Peyer's patch (tissue), 4 donors: ENCODE data around the gene CENPU. TPM values are rescaled to one million over a fixed set of nuclear protein-coding genes. Genes with fewer than 3 reads are reported as not detected.

Source experiments
- DNase-seq, 3 donors: peaks; one replicate each; pipeline ENCODE4 v3.0.0-alpha.2; 2017 to 2019
- H3K27ac ChIP-seq, 4 donors: fragments of 200-600 bp; sonication (generic); one replicate each; pipeline ENCODE4 v1.5.1; 2016 to 2019
- H3K27me3 ChIP-seq, 2 donors: fragments of 200-600 bp; sonication (generic); one replicate each; pipeline ENCODE4 v1.5.1; 2019
- H3K36me3 ChIP-seq, 3 donors: fragments of 200-600 bp; sonication (generic); one replicate each; pipeline ENCODE4 v1.5.1; 2016 to 2019
- H3K4me1 ChIP-seq, 4 donors: fragments of 200-600 bp; sonication (generic); one replicate each; pipeline ENCODE4 v1.5.1; 2016 to 2019
- H3K4me3 ChIP-seq, 4 donors: fragments of 200-600 bp; sonication (generic); 1 replicate in 3 of 4; 2 replicates in 1 of 4; pipeline ENCODE4 v1.5.1; 2016 to 2019; ENCODE audit warnings: mild to moderate bottlenecking in 1 of 4
- H3K9me3 ChIP-seq, 4 donors: fragments of 200-600 bp; sonication (generic); one replicate each; pipeline ENCODE4 v1.5.1; 2016 to 2019; ENCODE audit warnings: mild to moderate bottlenecking in 1 of 4
- POLR2A ChIP-seq, 2 donors: fragments of 450-650 bp; IDR thresholded peaks; one replicate each; pipeline ENCODE4 v1.5.1; 2017; ENCODE audit warnings: antibody characterized with exemption in 2 of 2, mild to moderate bottlenecking in 2 of 2, moderate library complexity in 2 of 2
- total RNA-seq, 4 donors: library from RNA; depleted of rRNA; stranded (reverse); fragments of >200 nt; gene quantifications; one replicate each; pipeline ENCODE4 v1.1.0, GENCODE V29; 2016
- TF ChIP-seq, protein P1 (sequence below), 6 experiments: fragments of 450-650 bp in 4 of 6; fragments of 200-600 bp in 2 of 6; sonication (generic) in 1 of 6; IDR thresholded peaks; one replicate each; pipeline ENCODE4 v1.5.1; 2017 to 2019; ENCODE audit warnings: antibody characterized with exemption in 6 of 6, mild to moderate bottlenecking in 3 of 6, moderate library complexity in 1 of 6

The CENPU gene
- total RNA-seq, 4 donors from 2014 or later, result 3.3 to 30.5 (median 7.1) TPM

GRCh38 chr4:184760681-184761080 lies 26.8 kb upstream of the CENPU start:
- Histone ChIP-seq H3K27ac (no peak overlapping the region), H3K27me3 (no peaks in the 10 kb centered on the region), H3K4me3 (no peak overlapping the region), H3K9me3 (no peaks in the 10 kb centered on the region), H3K4me1 (no peaks in the 10 kb centered on the region), H3K36me3 (peaks cover 0 to 33% (median 0%) of the 10 kb centered on the region in 3 donors)
- DNase-seq, result no peak
- no peak for TF ChIP-seq POLR2A (IDR thresholded peaks at IDR 0.05)
- TF ChIP-seq, protein P1, sequence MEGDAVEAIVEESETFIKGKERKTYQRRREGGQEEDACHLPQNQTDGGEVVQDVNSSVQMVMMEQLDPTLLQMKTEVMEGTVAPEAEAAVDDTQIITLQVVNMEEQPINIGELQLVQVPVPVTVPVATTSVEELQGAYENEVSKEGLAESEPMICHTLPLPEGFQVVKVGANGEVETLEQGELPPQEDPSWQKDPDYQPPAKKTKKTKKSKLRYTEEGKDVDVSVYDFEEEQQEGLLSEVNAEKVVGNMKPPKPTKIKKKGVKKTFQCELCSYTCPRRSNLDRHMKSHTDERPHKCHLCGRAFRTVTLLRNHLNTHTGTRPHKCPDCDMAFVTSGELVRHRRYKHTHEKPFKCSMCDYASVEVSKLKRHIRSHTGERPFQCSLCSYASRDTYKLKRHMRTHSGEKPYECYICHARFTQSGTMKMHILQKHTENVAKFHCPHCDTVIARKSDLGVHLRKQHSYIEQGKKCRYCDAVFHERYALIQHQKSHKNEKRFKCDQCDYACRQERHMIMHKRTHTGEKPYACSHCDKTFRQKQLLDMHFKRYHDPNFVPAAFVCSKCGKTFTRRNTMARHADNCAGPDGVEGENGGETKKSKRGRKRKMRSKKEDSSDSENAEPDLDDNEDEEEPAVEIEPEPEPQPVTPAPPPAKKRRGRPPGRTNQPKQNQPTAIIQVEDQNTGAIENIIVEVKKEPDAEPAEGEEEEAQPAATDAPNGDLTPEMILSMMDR (IDR thresholded peaks at IDR 0.05), result no peak

DNA sequence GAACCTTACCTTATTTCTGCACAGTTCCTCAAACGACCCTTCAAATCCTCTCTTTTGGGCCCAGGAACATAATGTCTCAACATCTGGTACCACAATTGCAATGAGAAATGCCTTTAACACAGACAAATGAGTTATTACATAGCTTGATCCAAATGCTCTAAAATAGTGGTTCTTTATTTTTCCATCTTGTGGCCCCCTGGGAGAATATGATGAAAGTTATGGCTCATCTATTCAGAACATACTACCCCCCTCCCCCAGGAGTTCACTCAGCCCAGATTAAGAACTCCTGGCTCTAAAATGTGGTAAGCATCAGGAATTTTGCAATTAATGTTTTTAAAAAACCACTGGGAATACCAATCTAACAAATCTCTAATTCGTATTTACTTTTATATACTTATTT lies 23.9 kb upstream of the CENPU start:
- Histone ChIP-seq H3K36me3 (peaks cover 0 to 35% (median 0%) of the 10 kb centered on the region in 3 donors), H3K9me3 (no peaks in the 10 kb centered on the region), H3K4me1 (no peaks in the 10 kb centered on the region), H3K27me3 (no peaks in the 10 kb centered on the region), H3K27ac (no peak overlapping the region), H3K4me3 (no peak overlapping the region)
- TF ChIP-seq, protein P1 (IDR thresholded peaks at IDR 0.05), result no peak
- no peak for TF ChIP-seq POLR2A (IDR thresholded peaks at IDR 0.05)
- DNase-seq, result no peak

GRCh38 chr4:184756399-184756798 lies 22.5 kb upstream of the CENPU start:
- no peak for DNase-seq
- no peak overlapping the region for H3K27ac ChIP-seq
- no peak for TF ChIP-seq POLR2A (IDR thresholded peaks at IDR 0.05)
- TF ChIP-seq, protein P1 (IDR thresholded peaks at IDR 0.05), result no peak

DNA sequence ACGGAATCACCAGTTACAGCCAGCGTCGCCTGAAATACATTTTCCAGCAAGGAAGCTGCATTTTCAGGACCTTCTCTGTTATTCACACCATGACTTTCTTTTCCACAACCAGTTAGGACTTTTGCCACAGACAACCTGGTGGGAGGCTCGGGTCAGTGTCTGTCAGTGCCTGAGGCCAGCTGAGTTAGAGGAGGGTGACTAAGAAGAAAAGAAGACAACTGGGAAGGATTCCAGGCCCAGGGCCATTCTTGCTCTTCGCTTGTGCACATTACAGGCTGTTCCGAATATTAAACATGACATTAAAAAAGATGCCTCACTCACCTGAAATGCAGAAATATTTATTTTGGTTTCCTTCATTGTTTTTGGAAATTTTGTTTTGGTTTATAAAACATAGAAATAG lies 21.4 kb upstream of the CENPU start:
- peaks cover 0 to 25% (median 0%) of the 10 kb centered on the region in 3 donors for H3K36me3 ChIP-seq
- no peaks in the 10 kb centered on the region for H3K9me3 ChIP-seq
- DNase-seq, result no peak
- no peak for TF ChIP-seq POLR2A (IDR thresholded peaks at IDR 0.05)
- TF ChIP-seq, protein P1 (IDR thresholded peaks at IDR 0.05), result no peak
- no peaks in the 10 kb centered on the region for H3K4me1 ChIP-seq
- H3K27ac ChIP-seq, result no peak overlapping the region
- no peaks in the 10 kb centered on the region for H3K27me3 ChIP-seq
- no peak overlapping the region for H3K4me3 ChIP-seq

More at GRCh38 chr4:184756399-184756798, 22.5 kb upstream of the CENPU start:
- no peaks in the 10 kb centered on the region for H3K4me1 ChIP-seq
- H3K36me3 ChIP-seq, result peaks cover 0 to 31% (median 0%) of the 10 kb centered on the region in 3 donors
- no peak overlapping the region for H3K4me3 ChIP-seq
- H3K27me3 ChIP-seq, result no peaks in the 10 kb centered on the region
- H3K9me3 ChIP-seq, result no peaks in the 10 kb centered on the region

- H3K4me3 ChIP-seq, result no peak overlapping the region
- no peaks in the 10 kb centered on the region for H3K9me3 ChIP-seq
- TF ChIP-seq, protein P1 (IDR thresholded peaks at IDR 0.05), result no peak
- no peak for TF ChIP-seq POLR2A (IDR thresholded peaks at IDR 0.05)
- DNase-seq, result no peak
- H3K36me3 ChIP-seq, result peaks cover 0 to 22% (median 0%) of the 10 kb centered on the region in 3 donors
- H3K27me3 ChIP-seq, result no peaks in the 10 kb centered on the region
- no peaks in the 10 kb centered on the region for H3K4me1 ChIP-seq
- no peak overlapping the region for H3K27ac ChIP-seq
Measured at GRCh38 chr4:184752496-184753275, 18.8 kb upstream of the CENPU start.
